Measurements from ENCODE around the gene NME9.

- TF ChIP-seq, protein P1, sequence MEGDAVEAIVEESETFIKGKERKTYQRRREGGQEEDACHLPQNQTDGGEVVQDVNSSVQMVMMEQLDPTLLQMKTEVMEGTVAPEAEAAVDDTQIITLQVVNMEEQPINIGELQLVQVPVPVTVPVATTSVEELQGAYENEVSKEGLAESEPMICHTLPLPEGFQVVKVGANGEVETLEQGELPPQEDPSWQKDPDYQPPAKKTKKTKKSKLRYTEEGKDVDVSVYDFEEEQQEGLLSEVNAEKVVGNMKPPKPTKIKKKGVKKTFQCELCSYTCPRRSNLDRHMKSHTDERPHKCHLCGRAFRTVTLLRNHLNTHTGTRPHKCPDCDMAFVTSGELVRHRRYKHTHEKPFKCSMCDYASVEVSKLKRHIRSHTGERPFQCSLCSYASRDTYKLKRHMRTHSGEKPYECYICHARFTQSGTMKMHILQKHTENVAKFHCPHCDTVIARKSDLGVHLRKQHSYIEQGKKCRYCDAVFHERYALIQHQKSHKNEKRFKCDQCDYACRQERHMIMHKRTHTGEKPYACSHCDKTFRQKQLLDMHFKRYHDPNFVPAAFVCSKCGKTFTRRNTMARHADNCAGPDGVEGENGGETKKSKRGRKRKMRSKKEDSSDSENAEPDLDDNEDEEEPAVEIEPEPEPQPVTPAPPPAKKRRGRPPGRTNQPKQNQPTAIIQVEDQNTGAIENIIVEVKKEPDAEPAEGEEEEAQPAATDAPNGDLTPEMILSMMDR (IDR thresholded peaks at IDR 0.05; ENCODE audit: insufficient read depth, low read length), result no peak
- no peak for TF ChIP-seq SPI1 (IDR thresholded peaks at IDR 0.05; ENCODE audit: borderline replicate concordance, low read depth)
- no peak for TF ChIP-seq POLR2AphosphoS5 (IDR thresholded peaks at IDR 0.05; ENCODE audit: low read depth)
Observed at GRCh38 chr3:138378331-138378730, 48.7 kb upstream of the NME9 start.

Data from HL-60 (cell line).